Measurements from ENCODE around the gene RRP9.

DNA sequence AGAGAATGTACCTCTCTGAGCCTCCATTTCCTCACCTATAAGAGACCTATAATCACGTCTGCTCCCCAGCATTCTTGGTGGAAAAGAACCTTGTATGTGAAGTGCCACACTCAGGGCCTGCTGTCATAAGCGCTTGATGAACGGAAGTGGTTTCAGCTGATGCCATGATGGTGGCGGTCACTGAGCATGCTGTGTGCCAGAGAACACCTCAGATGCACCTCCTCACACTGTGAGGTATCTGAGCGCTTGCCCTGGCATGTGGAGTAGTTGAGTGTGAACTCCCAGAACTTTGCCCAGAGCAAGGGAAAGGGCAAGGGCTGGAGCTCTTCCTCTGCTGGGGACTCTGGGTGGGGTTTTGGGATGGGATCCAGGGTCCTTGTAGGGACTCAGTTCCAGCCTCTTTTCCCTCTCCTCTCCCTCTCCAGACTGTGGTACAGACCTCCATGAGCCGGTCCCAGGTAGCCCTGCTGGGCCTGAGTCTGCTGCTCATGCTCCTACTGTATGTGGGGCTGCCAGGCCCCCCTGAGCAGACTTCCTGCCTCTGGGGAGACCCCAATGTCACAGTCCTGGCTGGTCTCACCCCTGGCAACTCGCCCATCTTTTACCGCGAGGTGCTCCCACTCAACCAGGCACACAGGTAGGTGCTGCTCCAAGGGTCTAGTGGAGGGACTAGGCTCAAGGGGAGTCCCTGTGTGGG is 35.9 kb upstream of the RRP9 start:
- TF ChIP-seq, protein P1, sequence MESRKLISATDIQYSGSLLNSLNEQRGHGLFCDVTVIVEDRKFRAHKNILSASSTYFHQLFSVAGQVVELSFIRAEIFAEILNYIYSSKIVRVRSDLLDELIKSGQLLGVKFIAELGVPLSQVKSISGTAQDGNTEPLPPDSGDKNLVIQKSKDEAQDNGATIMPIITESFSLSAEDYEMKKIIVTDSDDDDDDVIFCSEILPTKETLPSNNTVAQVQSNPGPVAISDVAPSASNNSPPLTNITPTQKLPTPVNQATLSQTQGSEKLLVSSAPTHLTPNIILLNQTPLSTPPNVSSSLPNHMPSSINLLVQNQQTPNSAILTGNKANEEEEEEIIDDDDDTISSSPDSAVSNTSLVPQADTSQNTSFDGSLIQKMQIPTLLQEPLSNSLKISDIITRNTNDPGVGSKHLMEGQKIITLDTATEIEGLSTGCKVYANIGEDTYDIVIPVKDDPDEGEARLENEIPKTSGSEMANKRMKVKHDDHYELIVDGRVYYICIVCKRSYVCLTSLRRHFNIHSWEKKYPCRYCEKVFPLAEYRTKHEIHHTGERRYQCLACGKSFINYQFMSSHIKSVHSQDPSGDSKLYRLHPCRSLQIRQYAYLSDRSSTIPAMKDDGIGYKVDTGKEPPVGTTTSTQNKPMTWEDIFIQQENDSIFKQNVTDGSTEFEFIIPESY (IDR thresholded peaks at IDR 0.05; ENCODE audit: extremely low read depth, insufficient replicate concordance, low read length) = no peak
- TF ChIP-seq CEBPB (IDR thresholded peaks at IDR 0.05; ENCODE audit: low read depth) (no peak), POLR2A (IDR thresholded peaks at IDR 0.05; ENCODE audit: borderline replicate concordance, extremely low read depth, insufficient read depth, insufficient read length) (no peak), MAX (IDR thresholded peaks at IDR 0.05) (no peak), SIN3A (IDR thresholded peaks at IDR 0.05; ENCODE audit: low read depth) (no peak), SRF (IDR thresholded peaks at IDR 0.05; ENCODE audit: low read depth) (no peak), EZH2phosphoT487 (IDR thresholded peaks at IDR 0.05; ENCODE audit: borderline replicate concordance) (no peak), EZH2 (IDR thresholded peaks at IDR 0.05) (no peak), POLR2AphosphoS5 (IDR thresholded peaks at IDR 0.05; ENCODE audit: low read depth, low read length) (no peak), RAD21 (IDR thresholded peaks at IDR 0.05; ENCODE audit: low read depth) (no peak), CTCF (IDR thresholded peaks at IDR 0.05 in 2 of 3, conservative IDR thresholded peaks at IDR 0.05 in 1 of 3; ENCODE audit: borderline replicate concordance in 1 of 3, insufficient read depth in 1 of 3, low read depth in 2 of 3, low read length in 2 of 3) (no peak)
